NT2/D1 (cell line): ENCODE results near the gene PPIF.

Experiments
- SUZ12 ChIP-seq: IDR thresholded peaks from 2 replicates; pipeline ENCODE4 v1.6.1; 2011; ENCODE audit not compliant: insufficient read length, insufficient read depth; ENCODE audit errors: extremely low read depth
- YY1 ChIP-seq: IDR thresholded peaks from 2 replicates; pipeline ENCODE4 v1.6.1; 2011; ENCODE audit not compliant: insufficient read length, insufficient read depth
- ZNF274 ChIP-seq: IDR thresholded peaks from 2 replicates; pipeline ENCODE4 v1.6.1; 2011; ENCODE audit warnings: mild to moderate bottlenecking, low read depth, low read length

DNA sequence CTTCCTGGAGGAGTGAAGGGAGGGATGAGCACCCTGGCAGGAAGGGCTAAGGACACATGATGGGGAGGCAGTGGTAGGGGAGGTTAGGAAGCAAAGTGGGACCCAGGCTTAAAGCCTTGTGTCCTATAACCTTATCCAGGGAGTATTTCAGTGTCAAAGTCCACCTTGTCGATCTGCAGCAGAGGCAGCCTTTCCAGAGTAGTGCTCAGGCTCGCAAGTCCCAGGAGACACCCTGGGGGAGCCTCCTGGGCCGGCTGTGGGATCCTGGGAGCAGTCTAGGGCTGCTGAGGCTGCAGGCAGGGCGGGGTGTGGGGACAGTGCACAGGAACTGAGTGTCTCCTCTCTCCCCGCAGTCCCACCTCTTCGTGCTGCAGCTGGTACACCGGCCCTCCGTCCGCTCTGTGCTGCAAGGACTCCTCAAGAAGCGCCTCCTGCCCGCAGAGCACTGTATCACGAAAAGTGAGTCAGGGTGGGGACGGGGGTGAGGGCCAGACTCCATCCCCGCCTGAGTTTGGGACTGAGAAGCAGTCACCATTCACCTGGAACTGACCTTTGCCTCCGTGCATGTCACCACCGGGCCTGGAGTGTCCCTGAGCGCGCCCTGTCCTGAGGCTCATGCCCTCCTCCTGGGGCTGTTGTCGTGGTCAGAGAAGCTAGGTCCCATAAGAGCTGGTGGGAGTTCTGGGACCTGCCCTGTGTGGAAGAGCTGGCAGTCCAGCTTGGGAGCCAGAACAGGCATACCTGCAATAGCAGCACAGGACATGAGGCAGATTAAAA lies 45.3 kb upstream of the PPIF start:
- TF ChIP-seq ZNF274 (no peak), SUZ12 (no peak), YY1 (no peak)
